HCEC 1CT (cell line): ENCODE results near the gene DIPK1A.

Source experiments
- DNase-seq: peaks from one replicate; pipeline ENCODE4 v3.0.0-alpha.2; 2017

DIPK1A gene

GRCh38 chr1:92870591-92870990 lies 90.7 kb downstream of the DIPK1A start:
- DNase-seq, result no peak

DNA sequence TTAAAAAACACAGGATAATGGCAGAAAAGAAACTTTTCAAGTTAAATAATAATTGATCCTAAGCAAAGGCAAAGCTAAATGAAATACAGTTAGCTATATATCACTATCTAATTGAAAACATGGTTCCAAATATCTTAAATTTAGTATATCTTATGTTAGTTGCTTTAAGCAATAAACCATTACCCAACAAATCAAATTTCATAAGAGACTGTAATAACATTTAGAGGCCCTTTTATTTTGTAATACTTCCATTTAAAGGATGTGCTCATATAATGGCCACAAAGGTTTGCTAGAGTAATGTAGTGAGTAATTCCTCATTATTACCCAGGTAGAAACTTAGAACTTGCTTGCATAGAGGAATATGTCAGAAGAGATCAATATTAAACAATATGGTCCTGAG lies 97.1 kb downstream of the DIPK1A start:
- DNase-seq, result no peak

GRCh38 chr1:92862605-92863004 lies 98.7 kb downstream of the DIPK1A start:
- DNase-seq, result no peak

- DNase-seq, result no peak
These were observed 101.7 kb downstream of the DIPK1A start for GRCh38 chr1:92859400-92860039.

DNA sequence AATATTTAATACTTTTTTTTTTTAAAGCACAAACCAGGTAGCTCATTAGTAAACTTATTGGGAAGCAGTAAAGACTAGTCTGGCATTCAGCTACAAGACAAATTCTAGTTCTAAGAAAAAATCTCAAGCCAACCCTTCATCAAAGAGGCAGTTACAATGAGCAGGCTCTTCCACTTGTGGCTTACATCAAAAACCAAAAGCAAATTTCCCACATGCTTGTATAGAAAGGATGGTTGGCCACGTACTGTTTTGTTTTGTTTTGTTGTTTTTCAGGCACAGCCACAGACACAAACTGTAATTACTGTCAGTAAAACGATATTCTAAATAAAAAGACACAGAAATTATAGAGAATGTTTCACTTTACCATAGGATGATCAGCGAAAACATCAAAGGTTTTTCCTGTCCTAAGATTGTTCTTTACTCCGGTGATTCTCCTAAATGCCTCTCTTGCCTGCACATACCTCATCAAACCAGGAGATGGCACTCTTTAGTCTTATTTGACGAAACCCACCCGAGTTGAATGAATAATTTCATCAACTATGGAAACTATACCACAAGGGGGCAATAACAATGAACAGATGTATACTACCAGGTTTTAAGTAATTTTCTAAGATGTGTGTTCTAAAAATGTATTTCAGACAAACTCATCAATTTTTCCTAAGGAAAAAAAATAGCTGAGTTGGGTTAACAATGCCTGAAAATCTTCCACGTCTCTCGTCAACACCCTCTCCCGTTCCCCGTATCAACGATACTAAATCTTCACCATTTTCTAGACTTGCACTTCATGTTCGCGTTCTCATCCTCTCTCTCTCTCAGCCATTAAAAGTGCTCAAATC lies 102.5 kb downstream of the DIPK1A start:
- peak; percentile 81 for DNase-seq

GRCh38 chr1:92857817-92858216 lies 103.4 kb downstream of the DIPK1A start:
- DNase-seq, result no peak

DNA sequence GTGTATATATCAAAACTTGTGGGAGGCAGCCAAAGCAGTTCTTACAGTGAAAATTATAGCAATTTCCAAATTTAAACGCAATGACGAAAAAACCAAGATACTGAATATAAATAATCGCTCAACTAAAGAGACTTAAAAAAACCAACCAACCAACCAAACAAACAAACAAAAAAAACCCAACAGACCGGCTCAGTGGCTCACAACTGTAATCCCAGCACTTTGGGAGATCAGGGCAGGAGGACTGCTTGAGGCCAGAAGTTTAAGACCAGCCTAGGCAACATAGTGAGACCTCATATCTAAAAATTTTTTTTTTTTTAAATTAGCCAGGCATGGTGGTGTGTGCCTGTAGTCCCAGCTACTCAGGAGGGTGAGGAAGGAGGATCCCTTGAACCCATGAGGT lies 106.0 kb downstream of the DIPK1A start:
- DNase-seq, result no peak

DNA sequence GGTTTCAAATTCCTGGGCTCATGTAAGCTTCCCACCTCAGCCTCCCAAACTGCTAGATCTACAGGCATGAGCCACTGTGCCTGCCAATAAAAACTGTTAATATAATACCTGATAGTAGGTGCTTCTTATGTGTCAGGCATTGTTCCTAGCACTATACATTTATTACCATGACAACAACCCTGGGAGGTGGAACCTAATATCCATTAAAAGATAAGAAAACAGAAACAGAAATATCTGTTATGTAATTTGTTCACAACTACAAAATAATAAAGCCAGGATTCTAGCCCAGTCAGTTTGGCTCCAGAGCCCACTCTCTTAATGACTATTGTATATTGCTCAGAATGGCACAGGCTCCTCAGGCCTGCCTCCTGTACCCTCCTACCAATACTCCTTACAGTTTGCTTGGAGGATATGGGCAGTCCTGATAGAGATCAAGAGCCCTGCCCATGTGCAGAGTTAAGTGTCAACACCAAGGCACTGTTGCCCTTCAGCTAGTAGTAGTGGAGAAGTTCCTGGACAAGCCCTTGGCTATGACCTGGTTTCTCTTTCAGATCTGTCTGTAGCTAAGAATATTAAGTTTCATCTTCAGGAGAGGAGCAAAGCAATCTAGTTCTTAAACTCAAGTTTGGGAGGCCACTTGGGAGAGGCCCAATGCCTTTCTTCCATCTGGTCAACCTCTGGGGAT lies 107.0 kb downstream of the DIPK1A start:
- no peak for DNase-seq

- no peak for DNase-seq
These were observed 108.0 kb downstream of the DIPK1A start for GRCh38 chr1:92853299-92853698.

DNA sequence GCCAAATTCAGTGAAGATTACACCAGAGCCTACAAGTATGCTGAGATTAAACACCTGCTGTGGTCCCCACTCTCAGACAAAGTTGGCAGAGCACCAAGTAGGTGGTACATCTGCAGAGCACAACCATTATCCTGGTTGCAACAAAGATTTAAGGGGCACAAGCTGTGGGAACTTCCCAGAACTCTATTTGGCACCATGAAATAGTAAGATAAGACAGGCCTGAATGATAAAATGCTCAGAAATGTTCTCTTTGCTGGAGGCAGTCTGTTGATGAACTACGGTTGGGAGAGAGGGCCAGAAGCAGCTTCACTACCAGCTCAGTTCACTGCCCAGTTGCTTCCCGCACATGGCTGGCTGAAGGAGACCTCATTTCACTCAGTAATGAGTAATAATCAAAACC lies 109.5 kb downstream of the DIPK1A start:
- no peak for DNase-seq

GRCh38 chr1:92850019-92850418 lies 111.2 kb downstream of the DIPK1A start:
- no peak for DNase-seq

DNA sequence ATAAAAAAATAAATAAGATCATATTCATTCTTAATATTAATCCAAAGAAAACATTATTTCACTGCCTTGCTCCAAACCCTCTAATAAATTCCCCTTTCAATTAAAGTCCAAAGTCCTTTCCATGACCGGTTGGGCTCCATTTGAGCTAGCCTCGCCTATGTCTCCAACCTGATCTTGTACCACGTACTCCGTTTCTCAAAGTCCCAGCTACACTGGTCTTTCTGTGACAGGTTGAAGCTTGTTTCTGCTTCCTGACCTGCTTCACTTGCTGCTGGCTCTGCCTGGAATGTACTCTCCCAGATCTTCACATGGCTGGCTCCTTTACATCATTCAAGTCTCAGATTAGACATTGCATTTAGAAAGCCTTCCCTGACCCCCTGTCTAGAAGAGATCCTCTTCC lies 113.1 kb downstream of the DIPK1A start:
- DNase-seq, result no peak

DNA sequence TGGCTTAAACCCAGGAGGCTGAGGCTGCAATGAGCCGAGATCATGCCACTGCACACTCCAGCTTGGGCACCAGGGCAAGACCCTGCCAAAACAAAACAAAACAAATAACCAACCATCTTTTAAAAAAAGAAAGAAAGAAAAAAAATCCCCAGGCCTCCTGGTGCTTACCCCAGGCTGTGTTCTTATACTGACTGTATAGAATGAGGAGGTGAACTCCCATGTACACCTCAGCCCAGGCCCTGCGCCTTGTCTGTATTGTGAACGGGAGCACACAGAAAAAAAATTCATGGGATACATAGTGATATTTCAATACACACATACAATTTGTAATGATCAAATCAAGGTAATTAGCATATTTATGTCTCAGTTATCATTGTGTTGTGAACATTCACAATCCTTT lies 115.4 kb downstream of the DIPK1A start:
- no peak for DNase-seq

DNA sequence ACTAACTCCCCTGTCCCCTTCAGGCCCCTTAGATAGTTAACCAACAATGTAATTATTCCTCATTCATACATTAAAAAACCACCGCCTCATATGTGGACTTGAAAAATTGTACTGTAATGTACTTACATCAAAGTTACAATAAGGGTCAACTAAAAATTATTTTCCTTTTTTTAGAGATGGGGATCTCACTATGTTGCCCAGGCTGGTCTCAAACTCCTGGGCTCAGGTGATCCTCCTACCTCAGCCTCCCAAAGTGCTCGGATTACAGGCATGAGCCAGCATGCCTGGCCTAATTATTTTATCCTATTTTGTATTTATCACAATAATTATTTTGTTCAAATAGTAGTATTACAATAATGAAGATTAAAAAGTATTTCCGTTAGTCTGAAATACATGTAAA lies 116.8 kb downstream of the DIPK1A start:
- no peak for DNase-seq

- no peak for DNase-seq
These were observed 117.6 kb downstream of the DIPK1A start for GRCh38 chr1:92843429-92844352.

DNA sequence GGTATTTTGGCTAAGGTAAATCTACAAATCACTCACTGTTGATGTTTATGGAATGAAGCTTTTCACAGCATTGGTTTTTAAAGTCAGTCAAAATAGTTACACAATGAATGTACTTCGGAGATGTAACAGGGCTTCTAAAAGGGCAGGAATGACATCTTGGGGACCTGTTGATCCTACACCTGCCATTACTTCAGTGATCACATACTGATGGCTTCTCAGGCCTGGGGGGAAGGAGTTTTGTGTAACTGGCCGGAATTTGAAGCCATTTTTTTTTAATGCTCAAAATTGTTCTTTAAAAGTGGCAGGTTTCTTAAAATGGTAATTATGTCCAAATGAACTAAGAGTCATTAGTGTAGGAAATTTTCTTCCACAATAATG lies 118.2 kb downstream of the DIPK1A start:
- DNase-seq, result no peak

DNA sequence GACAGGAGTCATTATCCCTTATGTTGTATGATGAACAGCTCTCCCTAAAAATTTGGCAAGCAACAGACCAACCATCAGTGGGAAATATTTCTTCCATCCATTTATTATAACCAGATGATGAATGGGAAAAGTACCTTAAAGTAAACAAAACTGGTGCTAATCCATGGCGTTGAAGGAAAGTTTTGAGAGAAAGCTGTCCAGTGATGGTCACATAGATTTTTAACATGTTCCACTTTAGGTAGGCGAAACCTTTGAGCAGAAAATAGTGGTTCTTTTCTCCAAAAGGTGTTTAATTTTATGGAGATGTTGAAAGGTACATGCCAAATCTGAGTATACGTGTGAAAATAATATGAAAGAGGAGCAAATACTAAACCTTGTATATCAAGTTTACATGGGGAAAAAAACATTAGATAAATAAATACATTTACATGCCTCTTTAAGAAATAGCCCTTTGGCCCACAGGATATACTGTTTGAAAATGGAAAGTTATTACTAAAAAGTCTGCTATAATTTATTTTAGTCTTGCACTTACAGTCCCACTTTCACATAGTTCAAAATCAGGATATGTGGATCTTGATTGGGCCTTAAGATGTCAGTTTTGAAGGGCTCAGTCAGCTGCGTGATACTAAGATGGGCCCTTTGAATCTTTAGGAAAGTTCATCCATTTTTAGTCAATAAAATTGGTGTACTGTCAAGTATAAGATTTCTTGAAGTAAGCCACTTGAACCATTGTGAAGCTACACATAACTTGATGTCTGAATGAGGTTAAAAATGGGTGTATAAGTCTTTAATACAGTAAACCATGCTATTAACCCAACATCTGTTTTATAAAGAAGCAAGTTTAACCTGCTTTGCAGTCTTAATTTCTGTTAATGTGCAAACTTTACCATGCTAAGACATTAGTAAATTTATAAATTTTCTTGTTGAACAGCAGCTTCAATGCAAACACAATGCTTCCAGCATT lies 118.9 kb downstream of the DIPK1A start:
- DNase-seq, result no peak

- DNase-seq, result no peak
These were observed 120.7 kb downstream of the DIPK1A start for GRCh38 chr1:92840600-92840999.

- DNase-seq, result no peak
These were observed 121.8 kb downstream of the DIPK1A start for GRCh38 chr1:92839442-92839841.

DNA sequence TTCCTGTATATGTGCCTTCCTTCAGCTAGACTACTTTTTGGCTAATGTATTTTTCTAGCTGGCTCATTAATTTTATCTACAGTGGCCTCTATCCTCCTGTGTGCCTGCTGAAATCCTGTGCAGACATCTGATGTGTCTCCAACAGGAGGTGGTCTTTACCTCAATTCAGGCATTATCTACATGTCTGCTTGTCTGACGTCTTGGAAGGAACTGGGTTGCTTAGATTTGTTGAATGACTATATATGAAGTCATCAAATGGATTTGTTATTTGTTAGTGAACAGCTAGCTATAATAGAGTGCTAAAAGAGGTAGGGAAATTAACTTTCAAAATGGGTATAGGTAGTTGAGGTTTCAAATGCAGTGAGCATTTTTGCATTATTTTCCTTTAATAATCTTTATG lies 122.7 kb downstream of the DIPK1A start:
- peak; percentile 20 for DNase-seq

GRCh38 chr1:92837062-92837461 lies 124.2 kb downstream of the DIPK1A start:
- DNase-seq, result peak; percentile 20

- no peak for DNase-seq
These were observed 126.6 kb downstream of the DIPK1A start for GRCh38 chr1:92834617-92835016.
